Neural cell (in vitro differentiated cells): ENCODE data around the gene SMIM36. TPM values are rescaled to one million over a fixed set of nuclear protein-coding genes. Genes with fewer than 3 reads are reported as not detected.

ENCODE experiments used
- H2AFZ ChIP-seq: fragments of 200-600, 300-800 bp; sonication (generic), shearing (Covaris generic); 2 replicates; pipeline ENCODE4 v1.6.0; 2014; ENCODE audit warnings: low read depth, mild to moderate bottlenecking, antibody characterized with exemption, low read length, moderate library complexity
- H3F3A ChIP-seq: fragments of 200-600 bp; shearing (Covaris generic); 2 replicates; pipeline ENCODE4 v1.6.1; 2016; ENCODE audit warnings: mild to moderate bottlenecking, moderate library complexity, mixed read lengths, antibody characterized with exemption, low read length; ENCODE audit not compliant: insufficient read depth, poor library complexity, severe bottlenecking
- H3K27ac ChIP-seq: fragments of 200-600, 300-800 bp; sonication (generic), shearing (Covaris generic); 2 replicates; pipeline ENCODE4 v1.5.1; 2014; ENCODE audit warnings: mild to moderate bottlenecking, low read length, moderate library complexity
- H3K27me3 ChIP-seq: fragments of 300-800, 200-600 bp; sonication (generic), shearing (Covaris generic); 2 replicates; pipeline ENCODE4 v1.6.0; 2014; ENCODE audit warnings: mild to moderate bottlenecking, low read depth, low read length, moderate library complexity; ENCODE audit not compliant: insufficient read depth
- H3K36me3 ChIP-seq: fragments of 300-800, 200-600 bp; sonication (generic), shearing (Covaris generic); 2 replicates; pipeline ENCODE4 v1.5.1; 2014; ENCODE audit warnings: mild to moderate bottlenecking, antibody characterized with exemption, low read length, moderate library complexity; ENCODE audit not compliant: insufficient read depth
- H3K4me2 ChIP-seq: fragments of 300-800, 200-600 bp; sonication (generic), shearing (Covaris generic); 2 replicates; pipeline ENCODE4 v1.6.0; 2014; ENCODE audit warnings: mild to moderate bottlenecking, low read length
- H3K4me3 ChIP-seq: fragments of 300-800, 200-600 bp; sonication (generic), shearing (Covaris generic); 2 replicates; pipeline ENCODE4 v1.5.1; 2014; ENCODE audit warnings: mild to moderate bottlenecking, low read length, moderate library complexity
- H3K79me2 ChIP-seq: fragments of 200-600 bp; shearing (Covaris generic); replicated peaks from 2 replicates; pipeline ENCODE4 v1.6.0; 2014; ENCODE audit warnings: mild to moderate bottlenecking, low read length, moderate library complexity; ENCODE audit not compliant: insufficient read depth
- H3K9ac ChIP-seq: fragments of 300-800, 200-600 bp; sonication (generic), shearing (Covaris generic); 2 replicates; pipeline ENCODE4 v1.6.1; 2016; ENCODE audit warnings: mild to moderate bottlenecking, low read length, mixed read lengths
- H3K9me2 ChIP-seq: fragments of 200-600 bp; shearing (Covaris generic); 2 replicates; pipeline ENCODE4 v1.6.1; 2016; ENCODE audit warnings: mild to moderate bottlenecking, low read length, mixed read lengths; ENCODE audit not compliant: insufficient read depth
- H3K9me3 ChIP-seq: fragments of 200-600, 300-800 bp; sonication (generic), shearing (Covaris generic); 2 replicates; pipeline ENCODE4 v1.6.1; 2016; ENCODE audit warnings: mild to moderate bottlenecking, mixed run types, low read length, moderate library complexity, mixed read lengths
- H4K20me1 ChIP-seq: fragments of 200-600 bp; shearing (Covaris generic); 2 replicates; pipeline ENCODE4 v1.6.1; 2016; ENCODE audit warnings: mild to moderate bottlenecking, mixed run types; ENCODE audit not compliant: insufficient read depth
- CTCF ChIP-seq: fragments of 450-650 bp; IDR thresholded peaks from 2 replicates; pipeline ENCODE4 v1.5.1; 2014; ENCODE audit warnings: antibody characterized with exemption, mild to moderate bottlenecking, moderate library complexity; ENCODE audit not compliant: poor library complexity, severe bottlenecking
- EP300 ChIP-seq: fragments of 450-650 bp; conservative IDR thresholded peaks from 2 replicates; pipeline ENCODE4 v1.6.1; 2014; ENCODE audit warnings: antibody characterized with exemption, mild to moderate bottlenecking, moderate library complexity; ENCODE audit not compliant: poor library complexity, severe bottlenecking
- EZH2 ChIP-seq: fragments of 200-600, 300-800 bp; shearing (Covaris generic), sonication (generic); IDR thresholded peaks from 2 replicates; pipeline ENCODE4 v1.6.1; 2014; ENCODE audit warnings: antibody characterized with exemption, low read length, borderline replicate concordance, mild to moderate bottlenecking; ENCODE audit not compliant: insufficient read depth, poor library complexity, severe bottlenecking
- MXI1 ChIP-seq: fragments of 450-650 bp; conservative IDR thresholded peaks from 2 replicates; pipeline ENCODE4 v1.6.1; 2014; ENCODE audit warnings: antibody characterized with exemption, mild to moderate bottlenecking; ENCODE audit not compliant: poor library complexity, severe bottlenecking
- POLR2AphosphoS5 ChIP-seq: IDR thresholded peaks from 2 replicates; pipeline ENCODE4 v1.6.1; 2012
- RAD21 ChIP-seq: fragments of 450-650 bp; conservative IDR thresholded peaks from 2 replicates; pipeline ENCODE4 v1.6.1; 2014; ENCODE audit warnings: antibody characterized with exemption, mild to moderate bottlenecking, moderate library complexity
- REST ChIP-seq: IDR thresholded peaks from 2 replicates; pipeline ENCODE4 v1.6.1; 2012; ENCODE audit warnings: borderline replicate concordance
- SMC3 ChIP-seq: fragments of 450-650 bp; conservative IDR thresholded peaks from 2 replicates; pipeline ENCODE4 v1.6.1; 2014; ENCODE audit warnings: antibody characterized with exemption, mild to moderate bottlenecking, moderate library complexity; ENCODE audit not compliant: poor library complexity
- TAF1 ChIP-seq: IDR thresholded peaks from 2 replicates; pipeline ENCODE4 v1.6.1; 2012; ENCODE audit warnings: low read depth
- polyA plus RNA-seq: library from polyadenylated mRNA; depleted of rRNA; stranded (reverse); fragments of >200 nt; gene quantifications from 2 replicates; pipeline ENCODE4 v1.2.3, GENCODE V29; 2014

The SMIM36 gene
- polyA plus RNA-seq, 1 donor from 2014 or later, result not detected

GRCh38 chr17:55450232-55450825 is 60.9 kb downstream of the SMIM36 start:
- Histone ChIP-seq H3K27ac (no peak overlapping the region), H3K4me3 (no peak overlapping the region), H3K4me2 (no peak overlapping the region), H3K36me3 (no peaks in the 10 kb centered on the region), H3F3A (no peaks in the 10 kb centered on the region), H3K79me2 (no peaks in the 10 kb centered on the region), H3K27me3 (no peaks in the 10 kb centered on the region), H3K9me3 (no peaks in the 10 kb centered on the region), H4K20me1 (no peaks in the 10 kb centered on the region), H2AFZ (no peak overlapping the region), H3K9ac (no peak overlapping the region), H3K9me2 (no peaks in the 10 kb centered on the region)
- no peak for TF ChIP-seq MXI1
- no peak for TF ChIP-seq EP300
- no peak for TF ChIP-seq TAF1
- TF ChIP-seq EZH2, result no peak
- no peak for TF ChIP-seq POLR2AphosphoS5
- TF ChIP-seq CTCF, result no peak

- H3K4me2 ChIP-seq, result no peak overlapping the region
- no peak overlapping the region for H3K9ac ChIP-seq
- no peaks in the 10 kb centered on the region for H3F3A ChIP-seq
- no peak overlapping the region for H3K27ac ChIP-seq
- no peaks in the 10 kb centered on the region for H3K9me3 ChIP-seq
- H3K27me3 ChIP-seq, result no peaks in the 10 kb centered on the region
- no peaks in the 10 kb centered on the region for H4K20me1 ChIP-seq
- no peak overlapping the region for H3K4me3 ChIP-seq
- no peaks in the 10 kb centered on the region for H3K36me3 ChIP-seq
- no peak overlapping the region for H2AFZ ChIP-seq
- TF ChIP-seq RAD21, result no peak
- no peak for TF ChIP-seq SMC3
- TF ChIP-seq REST, result no peak
- TF ChIP-seq MXI1, result no peak
- TF ChIP-seq CTCF, result no peak
- no peak for TF ChIP-seq TAF1
- H3K9me2 ChIP-seq, result no peaks in the 10 kb centered on the region
- no peaks in the 10 kb centered on the region for H3K79me2 ChIP-seq
Measured at GRCh38 chr17:55448681-55449080, 62.6 kb downstream of the SMIM36 start.
